ENCODE measurements around the gene PHF20. TPM values are rescaled to one million over a fixed set of nuclear protein-coding genes. Genes with fewer than 3 reads are reported as not detected.
"Not testable (repeated sequence)": the region's sequence is repeated elsewhere in the genome, so short reads cannot be mapped to it uniquely, and the experiment has no call there.

Gene PHF20
- total and polyA plus RNA-seq, 8 donors: 9.4 to 20.3 (median 12.0) TPM

DNA sequence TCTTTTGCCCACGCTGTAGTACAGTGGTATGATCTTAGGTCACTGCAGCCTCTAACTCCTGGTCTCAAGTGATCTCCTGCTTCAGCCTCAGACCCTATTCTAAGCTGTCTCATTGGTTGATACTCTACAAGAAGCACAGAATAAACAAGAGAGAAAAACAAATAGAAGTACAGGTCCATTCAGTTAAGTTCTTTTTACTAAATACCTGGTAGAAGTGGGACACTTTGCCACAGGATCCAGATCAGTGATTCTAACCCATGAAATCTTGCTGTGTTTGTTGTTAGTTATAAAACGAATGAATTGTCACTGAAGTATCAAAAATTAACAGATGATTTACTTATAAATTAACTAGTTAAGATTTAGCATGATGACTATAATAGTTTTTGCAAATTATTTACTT, 105.8 kb downstream of the PHF20 start:
- ATAC-seq: no peak

DNA sequence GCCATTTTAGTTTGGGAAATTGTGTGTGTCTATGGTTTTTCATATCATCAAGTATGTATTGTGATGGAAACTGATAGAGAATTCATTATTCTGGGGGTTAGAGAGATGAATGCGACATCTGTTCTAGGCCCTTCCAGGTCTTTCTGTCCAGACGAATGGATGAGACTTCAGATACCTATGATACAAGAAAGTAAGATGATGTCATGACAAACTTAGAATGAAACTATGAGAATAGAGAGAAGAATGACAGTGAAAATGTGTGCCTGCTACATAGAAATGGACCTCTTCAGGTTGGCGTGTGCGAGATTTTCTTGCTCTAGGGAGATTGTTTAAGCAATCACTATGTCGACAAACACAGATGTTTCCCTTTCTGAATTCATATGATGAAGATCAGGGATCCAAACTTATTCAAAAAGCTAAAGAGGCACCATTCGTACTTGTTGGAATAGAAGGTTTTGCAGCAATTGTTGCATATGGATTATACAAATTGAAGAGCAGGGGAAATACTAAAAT, 106.4 kb downstream of the PHF20 start:
- H3K4me3 ChIP-seq: no peak overlapping the region
- no peak for FAIRE-seq
- no peaks in the 10 kb centered on the region for H3K4me1 ChIP-seq
- intact Hi-C loops (cut with DNase I): no loop called here
- H3K27ac ChIP-seq: no peak overlapping the region
- TF ChIP-seq, protein P1, sequence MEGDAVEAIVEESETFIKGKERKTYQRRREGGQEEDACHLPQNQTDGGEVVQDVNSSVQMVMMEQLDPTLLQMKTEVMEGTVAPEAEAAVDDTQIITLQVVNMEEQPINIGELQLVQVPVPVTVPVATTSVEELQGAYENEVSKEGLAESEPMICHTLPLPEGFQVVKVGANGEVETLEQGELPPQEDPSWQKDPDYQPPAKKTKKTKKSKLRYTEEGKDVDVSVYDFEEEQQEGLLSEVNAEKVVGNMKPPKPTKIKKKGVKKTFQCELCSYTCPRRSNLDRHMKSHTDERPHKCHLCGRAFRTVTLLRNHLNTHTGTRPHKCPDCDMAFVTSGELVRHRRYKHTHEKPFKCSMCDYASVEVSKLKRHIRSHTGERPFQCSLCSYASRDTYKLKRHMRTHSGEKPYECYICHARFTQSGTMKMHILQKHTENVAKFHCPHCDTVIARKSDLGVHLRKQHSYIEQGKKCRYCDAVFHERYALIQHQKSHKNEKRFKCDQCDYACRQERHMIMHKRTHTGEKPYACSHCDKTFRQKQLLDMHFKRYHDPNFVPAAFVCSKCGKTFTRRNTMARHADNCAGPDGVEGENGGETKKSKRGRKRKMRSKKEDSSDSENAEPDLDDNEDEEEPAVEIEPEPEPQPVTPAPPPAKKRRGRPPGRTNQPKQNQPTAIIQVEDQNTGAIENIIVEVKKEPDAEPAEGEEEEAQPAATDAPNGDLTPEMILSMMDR (IDR thresholded peaks at IDR 0.05): no peak
- DNase-seq: no peak
- H3K27me3 ChIP-seq: no peaks in the 10 kb centered on the region
- 89 to 93% methylated on average over 6 of the region's 6 CpGs for WGBS, 2 donors
- no peak for ATAC-seq
- no peaks in the 10 kb centered on the region for H3K9me3 ChIP-seq
- H3K36me3 ChIP-seq: no peaks in the 10 kb centered on the region

More for the DNA sequence above, 105.8 kb downstream of the PHF20 start:
- 77 to 82% methylated on average over 2 of the region's 2 CpGs for WGBS, 2 donors
- intact Hi-C loops (cut with DNase I): no loop called here
- TF ChIP-seq, protein P1 (IDR thresholded peaks at IDR 0.05): no peak
- FAIRE-seq (no peak), DNase-seq (no peak)
- no peaks in the 10 kb centered on the region for H3K9me3 ChIP-seq
- no peak overlapping the region for H3K4me3 ChIP-seq
- H3K27ac ChIP-seq: no peak overlapping the region
- no peaks in the 10 kb centered on the region for H3K4me1 ChIP-seq
- H3K36me3 ChIP-seq: no peaks in the 10 kb centered on the region
- H3K27me3 ChIP-seq: no peaks in the 10 kb centered on the region

DNA sequence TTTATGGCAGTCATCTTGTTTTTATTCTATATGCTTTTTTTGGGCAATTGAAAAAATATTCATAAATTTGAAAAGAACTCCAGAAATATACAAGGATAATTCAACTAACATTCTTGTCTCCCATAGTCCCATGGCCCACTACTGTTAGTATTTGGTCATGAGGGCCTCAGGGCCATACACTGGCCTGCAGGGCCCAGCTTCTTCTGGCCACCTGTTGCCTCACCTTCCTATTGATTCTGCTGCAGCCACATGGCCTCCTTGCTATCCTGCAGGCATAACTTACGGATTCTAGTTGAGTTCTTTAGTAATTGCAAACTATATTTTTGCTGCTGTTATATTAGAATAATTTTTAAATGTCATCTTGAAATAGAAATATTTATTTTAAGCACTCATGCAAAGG, 109.9 kb downstream of the PHF20 start:
- H3K27ac ChIP-seq: no peak overlapping the region
- DNase-seq (no peak), FAIRE-seq (no peak), ATAC-seq (no peak)
- H3K9me3 ChIP-seq: no peaks in the 10 kb centered on the region
- 92 to 100% methylated on average over 1 of the region's 1 CpG for WGBS, 2 donors
- H3K36me3 ChIP-seq: no peaks in the 10 kb centered on the region
- H3K4me1 ChIP-seq: no peaks in the 10 kb centered on the region
- TF ChIP-seq, protein P1 (IDR thresholded peaks at IDR 0.05): no peak
- intact Hi-C loops (cut with DNase I): loop anchor here in 1 of 3 donors (5.0 kb wide), 1 partner anchor 369 kb away; no protein-coding TSS in a partner anchor
- H3K4me3 ChIP-seq: no peak overlapping the region
- H3K27me3 ChIP-seq: no peaks in the 10 kb centered on the region

DNA sequence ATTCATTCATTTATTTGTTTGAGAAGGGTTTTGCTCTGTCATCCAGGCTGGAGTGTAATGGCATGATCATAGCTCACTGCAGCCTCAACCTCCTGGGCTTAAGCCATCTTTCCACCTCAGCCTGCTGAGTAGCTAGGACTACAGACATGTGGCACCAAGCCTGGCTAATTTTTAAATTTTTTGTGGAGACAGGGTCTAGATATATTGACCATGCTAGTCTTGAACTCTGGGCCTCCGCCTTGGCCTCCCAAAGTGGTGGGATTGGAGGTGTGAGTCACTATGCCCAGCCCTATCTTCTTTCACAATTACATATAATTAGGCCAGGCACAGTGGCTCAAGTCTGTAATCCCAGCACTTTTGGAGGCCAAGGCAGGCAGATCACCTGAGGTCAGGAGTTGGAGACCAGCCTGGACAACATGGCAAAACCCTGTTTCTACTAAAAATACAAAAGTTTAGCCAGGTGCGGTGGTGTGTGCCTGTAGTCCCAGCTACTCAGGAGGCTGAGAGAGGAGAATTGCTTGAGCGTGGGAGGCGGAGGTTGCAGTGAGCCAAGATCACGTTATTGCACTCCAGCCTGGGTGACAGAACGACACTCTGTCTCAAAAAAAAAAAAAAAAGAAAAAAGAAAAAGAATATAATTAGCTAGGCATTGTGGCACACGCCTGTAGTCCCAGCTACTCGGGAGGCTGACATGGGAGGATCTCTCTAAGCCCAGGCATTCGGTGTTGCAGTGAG, 110.8 kb downstream of the PHF20 start:
- 93 to 94% methylated on average over 9 of the region's 9 CpGs for whole genome bisulfite sequencing, 2 donors
- DNase-seq, H3K4me3 ChIP-seq, H3K9me3 ChIP-seq, H3K36me3 ChIP-seq, FAIRE-seq, H3K4me1 ChIP-seq, ATAC-seq, H3K27me3 ChIP-seq, H3K27ac ChIP-seq: not testable (repeated sequence)
- intact Hi-C loops (cut with DNase I): loop anchor here in 1 of 3 donors (5.0 kb wide), 1 partner anchor 370 kb away; no protein-coding TSS in a partner anchor

DNA sequence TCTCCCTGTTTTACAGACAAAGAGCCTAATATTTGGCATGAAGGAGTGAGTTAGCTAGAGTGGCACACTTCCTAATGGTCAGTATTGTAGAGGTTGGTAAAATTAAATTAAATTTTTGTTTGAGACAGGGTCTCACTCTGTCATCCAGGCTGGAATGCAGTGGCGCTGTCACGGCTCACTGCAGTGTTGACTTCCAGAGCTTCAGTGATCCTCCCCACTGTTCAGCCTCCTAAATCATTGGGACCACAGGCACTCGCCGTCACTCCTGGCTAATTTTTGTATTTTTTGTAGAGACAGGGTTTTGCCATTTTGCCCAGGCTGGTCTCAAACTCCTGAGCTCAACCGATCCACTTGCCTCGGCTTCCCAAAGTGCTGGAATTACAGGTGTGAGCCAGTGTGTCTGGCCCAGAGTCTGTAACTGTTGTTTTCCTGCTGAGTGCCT, 111.5 kb downstream of the PHF20 start:
- DNase-seq (no peak), FAIRE-seq (no peak), ATAC-seq (no peak)
- no peaks in the 10 kb centered on the region for H3K4me1 ChIP-seq
- no peaks in the 10 kb centered on the region for H3K9me3 ChIP-seq
- H3K4me3 ChIP-seq: no peak overlapping the region
- TF ChIP-seq, protein P1 (IDR thresholded peaks at IDR 0.05): no peak
- H3K27ac ChIP-seq: no peak overlapping the region
- no peaks in the 10 kb centered on the region for H3K27me3 ChIP-seq
- WGBS, 2 donors: 90 to 93% methylated on average over 6 of the region's 6 CpGs
- intact Hi-C loops (cut with DNase I): loop anchor here in 1 of 3 donors (5.0 kb wide), 1 partner anchor 371 kb away; no protein-coding TSS in a partner anchor
- no peaks in the 10 kb centered on the region for H3K36me3 ChIP-seq

Data from pancreas (tissue), 10 donors.